Retinal pigment epithelial cell (primary cell): Measurements from ENCODE around the gene RFTN1.

Experiments used
- DNase-seq: peaks from one replicate; pipeline ENCODE4 v3.0.0-alpha.2; 2010; ENCODE audit warnings: low read depth
- H3K4me3 ChIP-seq: 2 replicates; pipeline ENCODE4 v1.5.1; 2011; ENCODE audit warnings: mild to moderate bottlenecking, low read length, control low read depth, moderate library complexity
- CTCF ChIP-seq: conservative IDR thresholded peaks from 2 replicates; pipeline ENCODE4 v1.5.1; 2011; ENCODE audit warnings: low read depth, low read length, control low read depth, inconsistent platforms

Gene RFTN1

DNA sequence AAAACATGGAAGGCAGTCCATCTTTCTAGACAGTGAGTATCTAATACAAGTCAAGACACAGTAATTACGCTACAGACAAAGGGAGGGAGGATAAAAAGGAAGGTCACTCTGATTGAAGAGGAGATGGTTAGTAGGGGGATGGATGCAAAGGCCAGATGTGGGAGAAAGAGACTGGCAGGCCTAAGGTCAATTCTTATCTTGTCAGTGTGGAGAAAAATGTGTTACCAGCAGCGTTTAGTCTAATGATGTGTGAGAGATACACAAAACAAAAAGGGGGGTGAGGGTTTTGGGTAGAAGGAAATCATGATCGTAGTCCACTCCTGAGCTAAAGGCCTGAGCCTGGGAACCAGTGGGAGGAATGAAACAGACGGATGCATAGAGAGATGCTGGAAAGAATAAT lies 46.7 kb downstream of the RFTN1 start:
- TF ChIP-seq CTCF, result no peak
- DNase-seq, result no peak
- no peak overlapping the region for H3K4me3 ChIP-seq

- DNase-seq, result no peak
- H3K4me3 ChIP-seq, result no peak overlapping the region
- no peak for TF ChIP-seq CTCF
Observed at GRCh38 chr3:16464511-16465148, 48.9 kb downstream of the RFTN1 start.

DNA sequence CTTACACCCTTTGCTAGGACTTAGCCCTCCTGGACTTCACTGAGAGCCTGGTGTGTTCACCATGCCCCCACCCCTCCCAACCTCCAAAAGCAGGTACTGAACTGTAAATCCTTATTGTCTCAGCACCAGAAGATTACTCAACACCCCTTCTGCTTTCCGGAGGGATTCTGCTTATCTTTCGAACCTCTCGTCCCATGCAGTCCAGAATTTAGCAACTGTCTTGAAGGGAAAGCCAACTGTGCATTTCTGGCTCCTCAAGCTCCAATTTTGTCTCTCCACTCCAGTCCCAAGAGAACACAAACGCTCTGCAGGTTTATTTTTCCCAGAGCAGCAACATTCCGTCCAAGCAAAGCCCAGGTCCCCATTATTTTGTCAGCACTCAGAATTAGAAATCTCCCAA lies 49.6 kb downstream of the RFTN1 start:
- TF ChIP-seq CTCF, result no peak
- DNase-seq, result no peak
- H3K4me3 ChIP-seq, result no peak overlapping the region

GRCh38 chr3:16463119-16463518 lies 50.4 kb downstream of the RFTN1 start:
- no peak for DNase-seq
- H3K4me3 ChIP-seq, result no peak overlapping the region
- TF ChIP-seq CTCF, result no peak

DNA sequence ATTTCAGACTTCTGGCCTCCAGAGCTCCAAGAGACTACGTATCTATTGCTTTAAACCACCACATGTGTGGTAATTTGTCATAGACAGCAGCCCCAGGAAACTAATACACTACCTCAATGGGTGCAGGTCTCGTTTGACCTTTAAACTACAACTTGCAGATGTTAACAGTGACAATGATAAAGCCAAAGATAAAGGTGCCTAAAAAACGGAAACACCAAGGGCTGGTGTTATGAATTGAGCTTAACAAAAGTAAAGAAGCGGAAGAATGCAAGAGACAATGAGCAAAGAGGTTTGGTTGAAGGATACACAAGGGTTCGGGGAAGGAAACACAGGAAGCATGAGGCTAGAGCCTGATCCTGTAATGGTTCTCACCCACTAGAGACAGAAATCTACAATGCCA lies 50.8 kb downstream of the RFTN1 start:
- no peak for TF ChIP-seq CTCF
- DNase-seq, result no peak
- H3K4me3 ChIP-seq, result no peak overlapping the region

- DNase-seq, result no peak
- no peak for TF ChIP-seq CTCF
- H3K4me3 ChIP-seq, result no peak overlapping the region
Observed at GRCh38 chr3:16461463-16462245, 51.8 kb downstream of the RFTN1 start.

DNA sequence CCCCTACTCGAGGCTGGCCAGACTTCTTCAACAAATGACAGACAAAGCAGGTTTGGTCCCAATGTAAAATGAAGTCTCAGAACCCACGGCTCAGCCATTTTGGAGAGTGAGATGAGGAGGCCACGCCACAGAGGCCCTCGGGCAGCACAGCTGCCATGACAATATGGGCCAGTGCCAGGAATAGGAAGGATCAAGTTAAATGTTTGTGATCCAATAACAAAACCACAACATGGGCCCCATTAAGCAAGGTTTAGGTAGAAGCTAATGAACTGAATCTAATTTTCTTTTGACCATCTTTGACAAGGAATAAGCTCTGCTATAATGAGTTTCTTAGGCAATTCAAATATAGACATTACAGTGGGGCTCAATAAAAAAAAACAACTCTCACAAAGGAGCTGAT lies 52.6 kb downstream of the RFTN1 start:
- TF ChIP-seq CTCF, result no peak
- DNase-seq, result no peak
- H3K4me3 ChIP-seq, result no peak overlapping the region
